GM19238 (cell line): ENCODE data around the gene GPC5.

Experiments used
- DNase-seq: peaks from one replicate; pipeline ENCODE4 v3.0.0; 2011; ENCODE audit warnings: low spot score; ENCODE audit not compliant: insufficient read length

Gene GPC5

DNA sequence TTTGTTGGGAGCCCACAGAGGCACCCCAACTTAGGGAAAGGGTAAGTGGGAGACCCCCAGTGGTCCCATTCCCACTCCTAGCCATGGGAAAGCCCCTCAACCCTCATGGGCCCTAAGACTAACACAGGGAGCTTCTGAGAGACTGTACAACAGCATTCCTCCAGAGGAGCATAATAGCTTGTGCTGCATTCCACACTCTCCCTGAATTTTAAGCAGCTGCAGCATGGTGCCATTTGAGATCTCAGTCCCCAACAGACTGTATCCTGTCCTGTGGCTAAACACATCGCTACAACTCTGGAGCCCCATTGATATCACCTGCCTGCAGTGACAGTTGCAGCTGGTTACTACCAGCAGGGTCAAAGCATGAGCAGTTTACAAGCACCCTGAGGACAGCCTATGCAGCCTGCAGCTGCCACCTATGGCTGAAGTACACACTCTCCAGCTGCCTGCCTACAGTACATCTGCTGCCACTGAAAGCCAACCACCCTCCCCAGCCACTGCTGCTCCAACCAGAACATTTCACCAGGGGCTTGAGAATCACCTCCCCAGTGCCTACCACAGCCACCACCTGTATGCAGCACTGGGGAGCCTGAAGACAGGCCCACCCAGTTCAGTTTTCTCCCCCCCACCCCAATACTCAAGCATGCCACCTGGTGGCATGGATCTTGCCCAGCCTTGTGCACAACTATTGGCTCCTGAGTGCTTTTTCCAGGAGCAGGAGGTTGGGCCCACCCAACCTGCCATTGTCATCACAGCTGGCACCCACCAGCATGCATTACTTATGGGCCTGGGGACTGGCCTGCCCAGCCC lies 557.3 kb downstream of the GPC5 start:
- DNase-seq, result no peak

DNA sequence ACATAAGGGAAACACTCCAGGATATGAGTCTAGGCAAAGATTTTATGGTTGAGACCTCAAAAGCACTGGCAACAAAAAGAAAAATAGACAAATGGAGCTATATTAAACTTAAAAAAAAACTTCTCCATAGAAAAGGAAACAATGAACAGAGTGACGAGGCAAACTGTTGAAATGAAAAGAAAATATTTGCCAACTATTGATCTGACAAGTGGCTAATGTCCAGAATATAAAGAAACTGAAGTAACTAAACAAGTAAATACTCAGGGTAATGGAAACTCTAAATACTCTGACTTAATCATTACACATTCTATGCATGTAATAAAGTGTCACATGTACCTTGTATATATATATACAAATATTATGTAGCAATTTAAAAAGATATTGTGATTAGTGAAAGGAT lies 562.5 kb downstream of the GPC5 start:
- no peak for DNase-seq

DNA sequence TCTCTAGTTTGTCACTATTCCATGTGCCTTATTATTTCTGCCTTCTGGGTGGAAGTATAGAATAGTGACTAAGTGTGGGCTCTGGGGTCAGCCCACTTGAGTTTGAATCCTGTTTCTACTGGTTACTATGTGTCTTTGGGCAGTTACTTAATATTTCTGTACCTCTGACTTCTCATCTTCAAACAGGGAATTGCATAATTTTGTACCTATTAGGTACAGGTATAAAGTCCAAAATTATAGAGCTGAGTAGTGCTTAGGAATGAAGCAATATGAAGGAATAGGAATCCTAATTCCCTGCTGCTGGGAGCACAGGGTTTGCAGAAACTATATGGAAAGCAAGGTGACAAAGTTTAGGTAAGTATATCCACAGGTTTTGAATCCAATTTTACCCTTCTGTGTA lies 564.5 kb downstream of the GPC5 start:
- no peak for DNase-seq

- no peak for DNase-seq
Measured at GRCh38 chr13:91965511-91965910, 567.1 kb downstream of the GPC5 start.

DNA sequence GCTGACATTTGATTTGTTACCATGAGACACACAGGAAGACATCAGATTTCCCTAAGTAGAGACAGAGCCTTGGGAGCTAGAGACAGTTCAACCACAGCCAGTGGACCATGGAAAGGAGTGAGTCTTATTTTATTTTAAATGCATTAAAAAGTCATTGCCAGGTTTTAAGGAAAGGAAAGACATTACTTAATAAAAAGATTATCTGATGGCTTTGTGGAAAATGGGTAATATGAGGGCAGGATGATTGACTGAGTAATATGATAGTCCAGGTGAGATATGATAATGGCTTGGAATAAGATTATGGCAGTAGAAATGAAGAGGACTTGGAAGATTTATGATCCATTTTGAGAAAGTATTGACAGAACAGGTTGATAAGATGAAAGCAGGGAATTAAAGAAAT lies 580.1 kb downstream of the GPC5 start:
- DNase-seq, result no peak

GRCh38 chr13:91986761-91987483 lies 588.5 kb downstream of the GPC5 start:
- DNase-seq, result no peak

DNA sequence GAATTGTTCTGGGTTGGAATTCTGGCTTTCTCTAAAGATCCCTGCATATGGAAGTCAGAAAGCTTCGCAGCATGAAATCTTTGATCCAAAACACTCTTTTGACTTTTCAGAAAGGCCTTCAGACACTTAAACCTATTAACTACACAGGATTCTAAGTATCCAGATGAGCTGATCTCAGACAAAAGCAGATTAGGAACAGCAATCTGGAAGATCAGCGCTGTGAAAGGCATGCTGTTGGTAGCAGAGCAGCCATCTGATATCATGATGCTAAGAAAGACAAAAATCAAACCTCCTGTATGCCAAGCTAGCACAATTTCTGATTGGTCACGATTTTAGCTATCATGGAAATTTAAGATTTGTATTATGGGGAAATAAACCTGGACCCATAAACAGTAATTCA lies 589.9 kb downstream of the GPC5 start:
- DNase-seq, result no peak

- DNase-seq, result no peak
Measured at GRCh38 chr13:92012787-92013186, 614.4 kb downstream of the GPC5 start.

GRCh38 chr13:92017737-92018136 lies 619.3 kb downstream of the GPC5 start:
- DNase-seq, result no peak

GRCh38 chr13:92028695-92029094 lies 630.3 kb downstream of the GPC5 start:
- DNase-seq, result no peak

GRCh38 chr13:92029641-92030040 lies 631.2 kb downstream of the GPC5 start:
- no peak for DNase-seq

GRCh38 chr13:92038905-92039304 lies 640.5 kb downstream of the GPC5 start:
- no peak for DNase-seq

DNA sequence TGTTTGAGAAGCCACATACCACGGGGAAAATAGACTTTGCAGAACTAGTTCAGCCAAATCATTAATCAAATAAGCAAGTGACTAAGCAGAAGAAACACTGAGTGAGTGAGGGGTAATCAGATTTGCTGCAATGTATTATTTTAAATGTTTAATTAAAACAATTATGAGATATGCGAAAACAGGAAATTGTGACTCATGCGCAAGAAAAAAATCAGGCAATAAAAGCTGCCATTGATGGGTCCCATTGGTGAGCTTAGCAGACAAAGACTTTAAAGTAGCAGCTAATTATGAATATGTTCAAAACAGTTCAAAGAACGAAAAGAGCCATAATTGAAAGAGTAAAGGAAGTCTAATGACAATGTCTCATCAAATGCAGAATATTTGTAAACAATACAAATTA lies 644.1 kb downstream of the GPC5 start:
- no peak for DNase-seq

- no peak for DNase-seq
Measured at GRCh38 chr13:92044351-92044750, 645.9 kb downstream of the GPC5 start.

- no peak for DNase-seq
Measured at GRCh38 chr13:92054389-92054788, 656.0 kb downstream of the GPC5 start.

DNA sequence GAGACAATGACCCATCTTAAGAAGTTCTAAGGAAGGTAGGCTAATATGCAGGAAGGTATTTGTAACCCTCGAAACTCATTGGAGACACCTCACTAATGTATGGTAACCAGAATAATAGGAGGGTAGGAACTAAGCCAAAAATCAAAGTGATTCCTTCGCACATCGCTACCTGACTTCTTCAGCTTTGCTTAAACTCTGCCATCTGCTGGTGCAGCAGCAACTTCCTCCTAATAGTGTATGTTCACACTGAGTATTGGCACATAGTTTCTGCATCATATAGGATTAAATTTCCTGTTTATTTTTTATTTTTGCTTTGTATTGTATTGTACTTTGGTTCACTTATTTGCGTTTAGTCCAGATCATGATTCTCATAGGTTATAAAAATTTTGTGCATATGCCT lies 676.2 kb downstream of the GPC5 start:
- DNase-seq, result no peak

GRCh38 chr13:92097337-92097903 lies 699.0 kb downstream of the GPC5 start:
- no peak for DNase-seq

- DNase-seq, result no peak
Measured at GRCh38 chr13:92101801-92102200, 703.4 kb downstream of the GPC5 start.

GRCh38 chr13:92103689-92104153 lies 705.3 kb downstream of the GPC5 start:
- DNase-seq, result no peak

DNA sequence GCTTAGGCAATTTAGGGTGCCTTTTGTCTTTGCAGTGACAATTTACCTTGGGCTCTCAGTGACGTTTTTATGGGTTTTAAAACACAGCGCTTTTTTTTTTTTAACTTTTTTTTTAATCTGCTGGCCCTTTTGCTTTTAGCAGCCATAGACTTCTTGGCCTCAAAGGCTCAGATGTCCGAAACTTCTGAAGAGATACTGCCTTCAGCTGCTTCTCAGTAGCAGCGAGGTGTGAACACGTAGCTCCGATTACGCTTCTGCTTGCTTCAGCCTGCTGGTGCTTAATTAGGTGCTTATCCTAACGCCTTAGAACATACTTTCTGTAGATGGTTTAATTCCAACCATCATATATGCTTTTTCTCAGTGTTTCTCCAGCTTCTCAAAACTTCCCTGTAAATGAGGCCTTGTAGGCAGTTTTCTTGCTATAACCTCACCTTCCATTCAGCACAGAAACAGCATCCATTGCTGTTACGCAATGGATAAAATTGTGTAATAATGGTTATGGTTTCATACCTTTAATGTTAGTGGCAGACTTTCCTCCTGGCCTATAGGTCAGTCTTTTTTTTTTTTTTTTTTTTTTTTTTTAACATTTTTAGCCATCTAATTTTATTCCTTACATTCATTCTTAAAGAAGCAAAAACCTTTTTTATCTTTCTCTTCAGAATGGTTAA lies 723.9 kb downstream of the GPC5 start:
- no peak for DNase-seq

DNA sequence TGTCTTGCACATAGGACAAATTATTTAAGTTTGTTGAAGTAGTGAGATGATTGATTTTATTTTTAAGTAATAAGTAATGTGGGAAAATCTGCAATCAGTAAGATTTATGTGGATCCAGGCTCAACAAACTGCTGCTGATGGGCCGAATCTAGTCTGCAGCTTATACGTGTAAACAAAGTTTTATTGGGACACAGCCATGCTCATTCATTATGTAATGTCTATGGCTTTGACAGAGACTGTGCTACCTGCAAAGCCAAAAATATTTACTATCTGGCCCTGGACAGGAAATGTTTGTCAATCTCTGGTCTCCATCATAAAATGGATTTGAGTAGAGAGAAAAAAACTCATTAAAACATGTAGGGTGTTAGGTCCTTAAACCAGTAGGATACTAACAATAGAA lies 728.0 kb downstream of the GPC5 start:
- no peak for DNase-seq

- no peak for DNase-seq
Measured at GRCh38 chr13:92135509-92135908, 737.1 kb downstream of the GPC5 start.
